Measurements from ENCODE around the gene NUDC. TPM values are rescaled to one million over a fixed set of nuclear protein-coding genes. Genes with fewer than 3 reads are reported as not detected.

NUDC gene
- polyA plus RNA-seq, 1 of the 3 experiments (the other 2 are of a cell fraction): 153 TPM

DNA sequence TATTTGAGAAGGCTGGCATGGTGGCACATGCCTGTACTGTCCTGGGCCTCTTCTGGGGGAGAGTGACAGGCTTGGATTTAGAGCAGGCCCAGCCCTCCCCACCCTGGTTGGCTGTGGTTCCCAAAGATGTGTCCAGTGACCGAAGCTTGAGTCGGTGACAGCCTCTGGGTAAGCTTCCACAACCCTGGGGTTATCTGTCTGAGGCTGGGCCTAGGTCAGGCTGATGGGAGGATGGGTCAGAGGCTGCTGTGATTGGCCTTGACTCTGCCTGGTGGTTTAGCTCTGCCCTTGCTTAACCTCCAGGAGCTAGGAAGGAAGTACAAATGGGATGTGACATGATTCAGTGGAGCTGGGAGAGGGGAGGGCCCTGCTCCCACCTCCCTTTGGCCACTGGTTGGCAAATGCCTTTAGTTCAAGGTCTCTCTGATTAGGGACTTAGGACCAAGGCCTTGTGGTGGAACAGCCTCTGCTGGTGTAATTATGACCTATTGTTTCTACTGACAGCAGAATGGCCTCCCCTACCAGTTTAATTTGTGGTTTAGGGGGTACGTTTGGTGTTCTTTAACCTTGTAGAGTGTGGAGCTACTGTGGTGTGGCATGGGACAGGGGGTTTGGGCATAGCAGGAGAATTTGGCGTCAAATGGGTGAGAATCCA, 16.6 kb downstream of the NUDC start:
- Histone ChIP-seq H3F3A (replicated peaks; ENCODE audit: insufficient read depth) (peaks cover 5% of the 10 kb centered on the region), H3K9me3 (no peaks in the 10 kb centered on the region), H3K4me2 (no peak overlapping the region), H3K4me3 (ENCODE audit: low read depth in 2 of 2, low read length in 1 of 2) (no peak overlapping the region), H2AFZ (ENCODE audit: low read depth) (no peak overlapping the region), H3K79me2 (ENCODE audit: insufficient read depth) (peaks cover 77% of the 10 kb centered on the region), H3K27ac (ENCODE audit: low read depth in 2 of 2, low read length in 1 of 2) (no peak overlapping the region), H3K27me3 (ENCODE audit: insufficient read depth) (no peaks in the 10 kb centered on the region), H3K9me2 (no peaks in the 10 kb centered on the region), H4K20me1 (ENCODE audit: insufficient read depth) (peaks cover 18% of the 10 kb centered on the region; the same call in 1 of the 2 replicates), H3K4me1 (ENCODE audit: control insufficient read depth in 1 of 2, insufficient read depth in 2 of 2, low read depth in 1 of 2, low read length in 1 of 2) (no peaks in the 10 kb centered on the region), H3K9ac (no peak overlapping the region), H3K36me3 (replicated peaks in 1 of 2; ENCODE audit: control insufficient read depth in 1 of 2, insufficient read depth in 2 of 2, low read length in 1 of 2) (peaks cover 10 to 31% of the 10 kb centered on the region in 2 experiments)
- no peak for DNase-seq
- ChIA-PET POLR2A (interaction anchor here (0.5 to 0.6 kb wide), 2 partner anchors 12 to 1609 kb away, joined by 3 read pairs; no protein-coding TSS in a partner anchor), CTCF (no interaction called here)
- WGBS (ENCODE audit: low lambda C conversion rate): 97% methylated on average over 4 of the region's 4 CpGs
- TF ChIP-seq POLR2AphosphoS5 (IDR thresholded peaks at IDR 0.05; ENCODE audit: low read depth, low read length): no peak
- TF ChIP-seq MEF2A (IDR thresholded peaks at IDR 0.05; ENCODE audit: borderline replicate concordance, low read depth): no peak
- TF ChIP-seq, protein P1, sequence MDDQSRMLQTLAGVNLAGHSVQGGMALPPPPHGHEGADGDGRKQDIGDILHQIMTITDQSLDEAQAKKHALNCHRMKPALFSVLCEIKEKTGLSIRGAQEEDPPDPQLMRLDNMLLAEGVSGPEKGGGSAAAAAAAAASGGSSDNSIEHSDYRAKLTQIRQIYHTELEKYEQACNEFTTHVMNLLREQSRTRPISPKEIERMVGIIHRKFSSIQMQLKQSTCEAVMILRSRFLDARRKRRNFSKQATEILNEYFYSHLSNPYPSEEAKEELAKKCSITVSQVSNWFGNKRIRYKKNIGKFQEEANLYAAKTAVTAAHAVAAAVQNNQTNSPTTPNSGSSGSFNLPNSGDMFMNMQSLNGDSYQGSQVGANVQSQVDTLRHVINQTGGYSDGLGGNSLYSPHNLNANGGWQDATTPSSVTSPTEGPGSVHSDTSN (IDR thresholded peaks at IDR 0.05): no peak
- no peak for TF ChIP-seq NFIC (IDR thresholded peaks at IDR 0.05; ENCODE audit: borderline replicate concordance)
- no peak for TF ChIP-seq TCF12 (IDR thresholded peaks at IDR 0.05)
- TF ChIP-seq, protein P2, sequence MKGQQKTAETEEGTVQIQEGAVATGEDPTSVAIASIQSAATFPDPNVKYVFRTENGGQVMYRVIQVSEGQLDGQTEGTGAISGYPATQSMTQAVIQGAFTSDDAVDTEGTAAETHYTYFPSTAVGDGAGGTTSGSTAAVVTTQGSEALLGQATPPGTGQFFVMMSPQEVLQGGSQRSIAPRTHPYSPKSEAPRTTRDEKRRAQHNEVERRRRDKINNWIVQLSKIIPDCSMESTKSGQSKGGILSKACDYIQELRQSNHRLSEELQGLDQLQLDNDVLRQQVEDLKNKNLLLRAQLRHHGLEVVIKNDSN (IDR thresholded peaks at IDR 0.05; ENCODE audit: borderline replicate concordance, low read depth): no peak
- TF ChIP-seq TEAD4 (IDR thresholded peaks at IDR 0.05; ENCODE audit: borderline replicate concordance, insufficient read depth): no peak
- no peak for TF ChIP-seq EP300 (IDR thresholded peaks at IDR 0.05; ENCODE audit: borderline replicate concordance in 1 of 2, low read depth in 1 of 2, low read length in 1 of 2)
- no peak for TF ChIP-seq RCOR1 (IDR thresholded peaks at IDR 0.05; ENCODE audit: low read length)
- TF ChIP-seq FOXM1 (IDR thresholded peaks at IDR 0.05; ENCODE audit: low read depth): no peak
- no peak for TF ChIP-seq ELF1 (IDR thresholded peaks at IDR 0.05)

- H3K27ac ChIP-seq (ENCODE audit: low read depth in 2 of 2, low read length in 1 of 2): no peak overlapping the region
- H3K4me2 ChIP-seq: no peak overlapping the region
- peaks cover 71% of the 10 kb centered on the region for H3K79me2 ChIP-seq (ENCODE audit: insufficient read depth)
- H3K27me3 ChIP-seq (ENCODE audit: insufficient read depth): no peaks in the 10 kb centered on the region
- H3K9me2 ChIP-seq: no peaks in the 10 kb centered on the region
- no peak overlapping the region for H2AFZ ChIP-seq (ENCODE audit: low read depth)
- no peak overlapping the region for H3K4me3 ChIP-seq (ENCODE audit: low read depth in 2 of 2, low read length in 1 of 2)
- no peak overlapping the region for H3K9ac ChIP-seq
- CTCF ChIA-PET: no interaction called here
- 83% methylated on average over 1 of the region's 2 CpGs for WGBS (ENCODE audit: low lambda C conversion rate)
- peaks cover 5% of the 10 kb centered on the region for H3F3A ChIP-seq (replicated peaks; ENCODE audit: insufficient read depth)
- DNase-seq: no peak
- no peaks in the 10 kb centered on the region for H3K9me3 ChIP-seq
- peaks cover 18% of the 10 kb centered on the region; the same call in 1 of the 2 replicates for H4K20me1 ChIP-seq (ENCODE audit: insufficient read depth)
- H3K4me1 ChIP-seq (ENCODE audit: control insufficient read depth in 1 of 2, insufficient read depth in 2 of 2, low read depth in 1 of 2, low read length in 1 of 2): no peaks in the 10 kb centered on the region
- peaks cover 15 to 35% of the 10 kb centered on the region in 2 experiments for H3K36me3 ChIP-seq (replicated peaks in 1 of 2; ENCODE audit: control insufficient read depth in 1 of 2, insufficient read depth in 2 of 2, low read length in 1 of 2)
- POLR2A ChIA-PET: interaction anchor here (0.5 to 0.6 kb wide), 2 partner anchors 13 to 1609 kb away, joined by 3 read pairs; no protein-coding TSS in a partner anchor
- no peak for TF ChIP-seq EP300 (IDR thresholded peaks at IDR 0.05; ENCODE audit: borderline replicate concordance in 1 of 2, low read depth in 1 of 2, low read length in 1 of 2)
- no peak for TF ChIP-seq RXRA (IDR thresholded peaks at IDR 0.05; ENCODE audit: borderline replicate concordance, low read depth)
- TF ChIP-seq, protein P3, sequence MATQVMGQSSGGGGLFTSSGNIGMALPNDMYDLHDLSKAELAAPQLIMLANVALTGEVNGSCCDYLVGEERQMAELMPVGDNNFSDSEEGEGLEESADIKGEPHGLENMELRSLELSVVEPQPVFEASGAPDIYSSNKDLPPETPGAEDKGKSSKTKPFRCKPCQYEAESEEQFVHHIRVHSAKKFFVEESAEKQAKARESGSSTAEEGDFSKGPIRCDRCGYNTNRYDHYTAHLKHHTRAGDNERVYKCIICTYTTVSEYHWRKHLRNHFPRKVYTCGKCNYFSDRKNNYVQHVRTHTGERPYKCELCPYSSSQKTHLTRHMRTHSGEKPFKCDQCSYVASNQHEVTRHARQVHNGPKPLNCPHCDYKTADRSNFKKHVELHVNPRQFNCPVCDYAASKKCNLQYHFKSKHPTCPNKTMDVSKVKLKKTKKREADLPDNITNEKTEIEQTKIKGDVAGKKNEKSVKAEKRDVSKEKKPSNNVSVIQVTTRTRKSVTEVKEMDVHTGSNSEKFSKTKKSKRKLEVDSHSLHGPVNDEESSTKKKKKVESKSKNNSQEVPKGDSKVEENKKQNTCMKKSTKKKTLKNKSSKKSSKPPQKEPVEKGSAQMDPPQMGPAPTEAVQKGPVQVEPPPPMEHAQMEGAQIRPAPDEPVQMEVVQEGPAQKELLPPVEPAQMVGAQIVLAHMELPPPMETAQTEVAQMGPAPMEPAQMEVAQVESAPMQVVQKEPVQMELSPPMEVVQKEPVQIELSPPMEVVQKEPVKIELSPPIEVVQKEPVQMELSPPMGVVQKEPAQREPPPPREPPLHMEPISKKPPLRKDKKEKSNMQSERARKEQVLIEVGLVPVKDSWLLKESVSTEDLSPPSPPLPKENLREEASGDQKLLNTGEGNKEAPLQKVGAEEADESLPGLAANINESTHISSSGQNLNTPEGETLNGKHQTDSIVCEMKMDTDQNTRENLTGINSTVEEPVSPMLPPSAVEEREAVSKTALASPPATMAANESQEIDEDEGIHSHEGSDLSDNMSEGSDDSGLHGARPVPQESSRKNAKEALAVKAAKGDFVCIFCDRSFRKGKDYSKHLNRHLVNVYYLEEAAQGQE (IDR thresholded peaks at IDR 0.05; ENCODE audit: low read depth, low read length): no peak
- TF ChIP-seq FOXM1 (IDR thresholded peaks at IDR 0.05; ENCODE audit: low read depth): no peak
- TF ChIP-seq FOSL2 (IDR thresholded peaks at IDR 0.05; ENCODE audit: borderline replicate concordance, low read depth): no peak
- no peak for TF ChIP-seq ELF1 (IDR thresholded peaks at IDR 0.05)
- TF ChIP-seq, protein P1 (IDR thresholded peaks at IDR 0.05): no peak
- TF ChIP-seq RAD21 (IDR thresholded peaks at IDR 0.05; ENCODE audit: low read length): no peak
- TF ChIP-seq, protein P4, sequence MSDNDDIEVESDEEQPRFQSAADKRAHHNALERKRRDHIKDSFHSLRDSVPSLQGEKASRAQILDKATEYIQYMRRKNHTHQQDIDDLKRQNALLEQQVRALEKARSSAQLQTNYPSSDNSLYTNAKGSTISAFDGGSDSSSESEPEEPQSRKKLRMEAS (IDR thresholded peaks at IDR 0.05; ENCODE audit: low read depth): no peak
- no peak for TF ChIP-seq ZBTB33 (IDR thresholded peaks at IDR 0.05; ENCODE audit: borderline replicate concordance, low read depth)
- TF ChIP-seq EZH2phosphoT487 (IDR thresholded peaks at IDR 0.05; ENCODE audit: borderline replicate concordance, low read depth): no peak
These were observed 17.1 kb downstream of the NUDC start for GRCh38 chr1:26938659-26939025.

Data from SK-N-SH (cell line).